ENCODE data around the gene AGAP3. TPM values are rescaled to one million over a fixed set of nuclear protein-coding genes. Genes with fewer than 3 reads are reported as not detected.

The AGAP3 gene
- total and polyA plus RNA-seq, 9 donors = 22.3 to 125 (median 79.9) TPM

- H3K36me3 ChIP-seq = no peaks in the 10 kb centered on the region
- H3K4me3 ChIP-seq = peak overlapping the region; percentile 28
- intact Hi-C loops (cut with DNase I) = no loop called here
- peak in 3 of 5 donors; percentile 66 to 78 (median 73) for DNase-seq
- H3K9me3 ChIP-seq = no peaks in the 10 kb centered on the region
- no peaks in the 10 kb centered on the region for H3K27me3 ChIP-seq
- TF ChIP-seq EP300 (IDR thresholded peaks at IDR 0.05) (no peak), POLR2A (IDR thresholded peaks at IDR 0.05) (no peak), CTCF (IDR thresholded peaks at IDR 0.05) (no peak)
- peaks cover 22% of the 10 kb centered on the region for H3K4me1 ChIP-seq (ENCODE audit: insufficient read depth)
- 8 to 13% (median 11%) methylated on average over 11 of the region's 11 CpGs for WGBS, 3 donors
- peak overlapping the region in 1 of 2 donors; percentile 57 for H3K27ac ChIP-seq
Observed at GRCh38 chr7:151063212-151063561, 23.1 kb upstream of the AGAP3 start.

- Histone ChIP-seq H3K9me3 (no peaks in the 10 kb centered on the region), H3K4me1 (ENCODE audit: insufficient read depth) (peaks cover 22% of the 10 kb centered on the region), H3K27ac (no peak overlapping the region), H3K36me3 (no peaks in the 10 kb centered on the region), H3K27me3 (no peaks in the 10 kb centered on the region), H3K4me3 (no peak overlapping the region)
- 89 to 92% (median 90%) methylated on average over 14 to 18 of the region's 18 CpGs for WGBS, 3 donors
- intact Hi-C loops (cut with DNase I) = no loop called here
- TF ChIP-seq EP300 (IDR thresholded peaks at IDR 0.05) (no peak), POLR2A (IDR thresholded peaks at IDR 0.05) (no peak), CTCF (IDR thresholded peaks at IDR 0.05) (no peak)
- no peak for DNase-seq
Observed at GRCh38 chr7:151064454-151064853, 21.8 kb upstream of the AGAP3 start.

- H3K4me3 ChIP-seq = no peak overlapping the region
- no peaks in the 10 kb centered on the region for H3K9me3 ChIP-seq
- no peaks in the 10 kb centered on the region for H3K27me3 ChIP-seq
- H3K27ac ChIP-seq = no peak overlapping the region
- H3K36me3 ChIP-seq = no peaks in the 10 kb centered on the region
- DNase-seq = no peak
- 88 to 91% (median 91%) methylated on average over 5 to 6 of the region's 6 CpGs for WGBS, 3 donors
- peaks cover 22% of the 10 kb centered on the region for H3K4me1 ChIP-seq (ENCODE audit: insufficient read depth)
- no peak for TF ChIP-seq CTCF (IDR thresholded peaks at IDR 0.05)
- TF ChIP-seq EP300 (IDR thresholded peaks at IDR 0.05) = no peak
- no peak for TF ChIP-seq POLR2A (IDR thresholded peaks at IDR 0.05)
- intact Hi-C loops (cut with DNase I) = no loop called here
Observed at GRCh38 chr7:151064993-151065392, 21.3 kb upstream of the AGAP3 start.

- Histone ChIP-seq H3K4me1 (ENCODE audit: insufficient read depth) (peaks cover 21% of the 10 kb centered on the region), H3K4me3 (no peak overlapping the region), H3K27ac (no peak overlapping the region), H3K36me3 (no peaks in the 10 kb centered on the region), H3K27me3 (no peaks in the 10 kb centered on the region), H3K9me3 (no peaks in the 10 kb centered on the region)
- TF ChIP-seq EP300 (IDR thresholded peaks at IDR 0.05) = no peak
- TF ChIP-seq POLR2A (IDR thresholded peaks at IDR 0.05) = no peak
- TF ChIP-seq CTCF (IDR thresholded peaks at IDR 0.05) = no peak
- 85 to 91% (median 89%) methylated on average over 14 of the region's 14 CpGs for WGBS, 3 donors
- intact Hi-C loops (cut with DNase I) = no loop called here
- no peak for DNase-seq
Observed at GRCh38 chr7:151065516-151065915, 20.8 kb upstream of the AGAP3 start.

All from ovary (tissue), 9 donors.